GM19035 (cell line): ENCODE results near the gene TSC2.
"Not testable (repeated sequence)": the region's sequence is repeated elsewhere in the genome, so short reads cannot be mapped to it uniquely, and the experiment has no call there.

Experiments
- ATAC-seq: cut with Tn5 transposase; IDR thresholded peaks from one replicate; pipeline ENCODE4 v1.9.1; 2021; ENCODE audit not compliant: unreplicated experiment

The TSC2 gene

GRCh38 chr16:2084895-2085625 lies 37.3 kb downstream of the TSC2 start:
- ATAC-seq, result no peak

- no peak for ATAC-seq
These were observed 37.9 kb downstream of the TSC2 start for GRCh38 chr16:2085669-2086068.

- ATAC-seq, result no peak
These were observed 38.4 kb downstream of the TSC2 start for GRCh38 chr16:2086106-2086742.

GRCh38 chr16:2086812-2087747 lies 39.3 kb downstream of the TSC2 start:
- no peak for ATAC-seq

GRCh38 chr16:2087748-2088631 lies 40.2 kb downstream of the TSC2 start:
- no peak for ATAC-seq

- ATAC-seq, result no peak
These were observed 41.1 kb downstream of the TSC2 start for GRCh38 chr16:2088759-2089358.

- ATAC-seq, result no peak
These were observed 42.1 kb downstream of the TSC2 start for GRCh38 chr16:2089706-2090480.

- no peak for ATAC-seq
These were observed 42.6 kb downstream of the TSC2 start for GRCh38 chr16:2090481-2090776.

GRCh38 chr16:2090777-2091546 lies 43.2 kb downstream of the TSC2 start:
- no peak for ATAC-seq

- ATAC-seq, result no peak
These were observed 43.9 kb downstream of the TSC2 start for GRCh38 chr16:2091547-2092255.

GRCh38 chr16:2092256-2092620 lies 44.5 kb downstream of the TSC2 start:
- no peak for ATAC-seq

GRCh38 chr16:2092866-2093265 lies 45.1 kb downstream of the TSC2 start:
- no peak for ATAC-seq

- no peak for ATAC-seq
These were observed 46.0 kb downstream of the TSC2 start for GRCh38 chr16:2093793-2094192.

- no peak for ATAC-seq
These were observed 47.6 kb downstream of the TSC2 start for GRCh38 chr16:2095315-2095853.

- no peak for ATAC-seq
These were observed 48.3 kb downstream of the TSC2 start for GRCh38 chr16:2095918-2096582.

- ATAC-seq, result no peak
These were observed 49.2 kb downstream of the TSC2 start for GRCh38 chr16:2096853-2097595.

- ATAC-seq, result not testable (repeated sequence)
These were observed 49.9 kb downstream of the TSC2 start for GRCh38 chr16:2097689-2098088.
